MM.1S (cell line): ENCODE data around the gene POU2AF2.

Source experiments
- DNase-seq: peaks from one replicate; pipeline ENCODE4 v3.0.0-alpha.2; 2015
- H2AFZ ChIP-seq: fragments of 300-600 bp; sonication (generic); 2 replicates; pipeline ENCODE4 v1.6.0; 2016; ENCODE audit warnings: antibody characterized with exemption, low read length
- H3F3A ChIP-seq: fragments of 300-600 bp; sonication (generic); 2 replicates; pipeline ENCODE4 v1.6.1; 2016; ENCODE audit warnings: mild to moderate bottlenecking, antibody characterized with exemption, low read length, moderate library complexity, mixed read lengths; ENCODE audit not compliant: insufficient read depth
- H3K27ac ChIP-seq: fragments of 300-600 bp; sonication (generic); 2 replicates; pipeline ENCODE4 v1.5.1; 2016; ENCODE audit warnings: mild to moderate bottlenecking, low read length
- H3K27me3 ChIP-seq: fragments of 300-600 bp; sonication (generic); replicated peaks from 2 replicates; pipeline ENCODE4 v1.6.0; 2016; ENCODE audit warnings: low read length; ENCODE audit not compliant: insufficient read depth
- H3K36me3 ChIP-seq: fragments of 300-600 bp; sonication (generic); replicated peaks from 2 replicates; pipeline ENCODE4 v1.6.1; 2016; ENCODE audit warnings: mild to moderate bottlenecking, low read length, mixed read lengths; ENCODE audit not compliant: insufficient read depth
- H3K4me1 ChIP-seq: fragments of 300-600 bp; sonication (generic); 2 replicates; pipeline ENCODE4 v1.6.1; 2016; ENCODE audit warnings: low read length, mixed read lengths
- H3K4me2 ChIP-seq: fragments of 300-600 bp; sonication (generic); 2 replicates; pipeline ENCODE4 v1.6.0; 2016; ENCODE audit warnings: low read depth, low read length
- H3K4me3 ChIP-seq: fragments of 300-600 bp; sonication (generic); 2 replicates; pipeline ENCODE4 v1.5.1; 2016; ENCODE audit warnings: low read length, mixed read lengths
- H3K79me2 ChIP-seq: fragments of 300-600 bp; sonication (generic); 2 replicates; pipeline ENCODE4 v1.6.1; 2016; ENCODE audit warnings: mixed run types, low read length, mixed read lengths
- H3K9ac ChIP-seq: fragments of 300-600 bp; sonication (generic); 2 replicates; pipeline ENCODE4 v1.6.1; 2016; ENCODE audit warnings: low read length, mixed read lengths
- H3K9me2 ChIP-seq: fragments of 300-600 bp; sonication (generic); replicated peaks from 2 replicates; pipeline ENCODE4 v1.6.1; 2016; ENCODE audit warnings: mild to moderate bottlenecking, low read length, mixed read lengths; ENCODE audit not compliant: insufficient read depth
- H3K9me3 ChIP-seq: fragments of 300-600 bp; sonication (generic); replicated peaks from 2 replicates; pipeline ENCODE4 v1.6.1; 2016; ENCODE audit warnings: mild to moderate bottlenecking, low read length, mixed read lengths; ENCODE audit not compliant: insufficient read depth
- H4K20me1 ChIP-seq: fragments of 300-600 bp; sonication (generic); 2 replicates; pipeline ENCODE4 v1.6.1; 2016; ENCODE audit warnings: mild to moderate bottlenecking, low read length, moderate library complexity, mixed read lengths; ENCODE audit not compliant: insufficient read depth
- CTCF ChIP-seq: fragments of 300-600 bp; sonication (generic); IDR thresholded peaks from 2 replicates; pipeline ENCODE4 v1.5.1; 2016; ENCODE audit warnings: antibody characterized with exemption, low read length, mixed read lengths
- EZH2 ChIP-seq: fragments of 300-600 bp; sonication (generic); optimal IDR thresholded peaks from 2 replicates; pipeline ENCODE3; 2017; ENCODE audit warnings: low read depth, mild to moderate bottlenecking, antibody characterized with exemption, low read length, mixed read lengths
- EZH2phosphoT487 ChIP-seq: fragments of 300-600 bp; sonication (generic); IDR thresholded peaks from 2 replicates; pipeline ENCODE4 v1.6.1; 2018; ENCODE audit warnings: antibody characterized with exemption, low read length

Gene POU2AF2

DNA sequence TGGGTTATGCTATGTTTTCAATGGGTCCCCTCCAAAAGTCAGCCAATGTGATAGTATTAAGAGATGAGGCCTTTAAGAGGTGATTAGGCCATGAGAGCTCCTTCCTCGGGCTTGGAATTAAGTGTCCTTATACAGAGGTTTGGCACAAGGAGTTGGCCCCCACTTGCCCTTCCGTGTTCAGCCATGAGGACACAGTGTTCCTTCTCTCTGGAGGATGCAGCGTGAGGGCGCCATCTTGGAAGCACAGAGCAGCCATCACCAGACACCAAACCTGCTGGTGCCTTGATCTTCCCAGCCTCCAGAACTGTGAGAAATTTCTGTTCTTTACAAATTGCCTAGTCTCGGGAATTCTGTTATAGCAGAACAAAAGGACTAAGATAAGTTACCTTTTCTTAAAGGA is 79.7 kb downstream of the POU2AF2 start:
- no peak overlapping the region for H3K4me2 ChIP-seq
- no peaks in the 10 kb centered on the region for H3K9me3 ChIP-seq
- DNase-seq = no peak
- no peaks in the 10 kb centered on the region for H4K20me1 ChIP-seq
- H3K36me3 ChIP-seq = no peaks in the 10 kb centered on the region
- TF ChIP-seq CTCF = no peak
- TF ChIP-seq EZH2phosphoT487 = no peak
- no peak for TF ChIP-seq EZH2
- no peak overlapping the region for H3K9ac ChIP-seq
- H3K27ac ChIP-seq = no peak overlapping the region
- H2AFZ ChIP-seq = no peak overlapping the region
- no peaks in the 10 kb centered on the region for H3F3A ChIP-seq
- no peaks in the 10 kb centered on the region for H3K79me2 ChIP-seq
- no peaks in the 10 kb centered on the region for H3K4me1 ChIP-seq
- H3K4me3 ChIP-seq = no peak overlapping the region
- H3K27me3 ChIP-seq = no peaks in the 10 kb centered on the region
- H3K9me2 ChIP-seq = no peaks in the 10 kb centered on the region

GRCh38 chr11:111326824-111327223 is 81.3 kb downstream of the POU2AF2 start:
- no peaks in the 10 kb centered on the region for H3K4me1 ChIP-seq
- H3K4me3 ChIP-seq = no peak overlapping the region
- no peak overlapping the region for H3K9ac ChIP-seq
- no peak overlapping the region for H3K4me2 ChIP-seq
- H3K79me2 ChIP-seq = no peaks in the 10 kb centered on the region
- no peaks in the 10 kb centered on the region for H4K20me1 ChIP-seq
- no peak for DNase-seq
- H2AFZ ChIP-seq = no peak overlapping the region
- H3K27ac ChIP-seq = no peak overlapping the region
- H3K9me2 ChIP-seq = no peaks in the 10 kb centered on the region
- no peaks in the 10 kb centered on the region for H3F3A ChIP-seq
- no peaks in the 10 kb centered on the region for H3K27me3 ChIP-seq
- no peaks in the 10 kb centered on the region for H3K36me3 ChIP-seq
- TF ChIP-seq EZH2phosphoT487 = no peak
- no peak for TF ChIP-seq EZH2
- no peak for TF ChIP-seq CTCF
- no peaks in the 10 kb centered on the region for H3K9me3 ChIP-seq

DNA sequence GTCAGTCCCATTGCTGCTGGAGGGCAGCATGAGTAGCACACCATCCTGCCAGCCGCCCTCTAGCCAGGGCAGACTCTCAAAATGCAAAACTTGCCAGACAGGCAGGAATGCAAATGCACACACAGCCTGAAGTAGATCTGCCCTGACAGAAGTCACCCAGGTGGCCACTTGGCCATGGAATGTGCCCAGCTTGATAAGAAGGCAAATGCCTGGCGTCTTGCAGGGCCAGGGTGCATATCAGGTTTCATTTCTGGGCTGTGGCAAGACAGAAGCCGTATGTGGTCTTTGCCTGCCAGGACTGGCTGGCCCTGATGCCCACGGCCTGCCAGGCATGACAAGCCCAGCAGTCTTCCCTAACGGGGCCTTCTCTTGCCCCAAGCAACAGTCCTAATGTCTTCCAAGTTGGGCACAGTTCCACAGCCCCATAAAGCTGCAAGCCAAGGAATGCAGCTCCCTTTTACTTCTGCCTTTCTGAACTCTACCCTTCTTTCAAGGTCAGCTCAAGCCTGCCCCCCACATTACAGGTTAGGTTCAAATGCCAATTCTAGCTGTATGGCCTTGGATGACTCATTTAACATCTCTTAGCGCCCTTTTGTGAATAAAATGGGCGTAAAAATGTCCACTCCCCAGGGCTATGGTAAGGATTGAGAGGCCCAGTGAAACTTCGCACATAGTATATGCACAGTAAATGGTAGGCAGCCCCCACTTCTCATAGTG is 82.5 kb downstream of the POU2AF2 start:
- no peak overlapping the region for H3K4me3 ChIP-seq
- no peak overlapping the region for H3K27ac ChIP-seq
- H3K4me1 ChIP-seq = no peaks in the 10 kb centered on the region
- no peaks in the 10 kb centered on the region for H3F3A ChIP-seq
- no peak for DNase-seq
- no peaks in the 10 kb centered on the region for H3K79me2 ChIP-seq
- no peaks in the 10 kb centered on the region for H3K36me3 ChIP-seq
- H3K4me2 ChIP-seq = no peak overlapping the region
- no peak overlapping the region for H3K9ac ChIP-seq
- no peaks in the 10 kb centered on the region for H4K20me1 ChIP-seq
- no peak overlapping the region for H2AFZ ChIP-seq
- H3K9me2 ChIP-seq = no peaks in the 10 kb centered on the region
- TF ChIP-seq EZH2 = no peak
- H3K9me3 ChIP-seq = no peaks in the 10 kb centered on the region
- H3K27me3 ChIP-seq = no peaks in the 10 kb centered on the region

- no peaks in the 10 kb centered on the region for H3K4me1 ChIP-seq
- no peak overlapping the region for H3K4me3 ChIP-seq
- no peaks in the 10 kb centered on the region for H3K9me2 ChIP-seq
- no peak overlapping the region for H2AFZ ChIP-seq
- H3K79me2 ChIP-seq = no peaks in the 10 kb centered on the region
- no peak overlapping the region for H3K9ac ChIP-seq
- no peaks in the 10 kb centered on the region for H3K36me3 ChIP-seq
- no peaks in the 10 kb centered on the region for H4K20me1 ChIP-seq
- H3F3A ChIP-seq = no peaks in the 10 kb centered on the region
- no peak overlapping the region for H3K4me2 ChIP-seq
- DNase-seq = no peak
- H3K27me3 ChIP-seq = no peaks in the 10 kb centered on the region
- H3K27ac ChIP-seq = no peak overlapping the region
- no peak for TF ChIP-seq CTCF
- TF ChIP-seq EZH2 = no peak
- TF ChIP-seq EZH2phosphoT487 = no peak
- H3K9me3 ChIP-seq = no peaks in the 10 kb centered on the region
Measured at GRCh38 chr11:111329306-111330204, 84.0 kb downstream of the POU2AF2 start.
